ENCODE data around the gene ITGB1BP1.

Gene ITGB1BP1

DNA sequence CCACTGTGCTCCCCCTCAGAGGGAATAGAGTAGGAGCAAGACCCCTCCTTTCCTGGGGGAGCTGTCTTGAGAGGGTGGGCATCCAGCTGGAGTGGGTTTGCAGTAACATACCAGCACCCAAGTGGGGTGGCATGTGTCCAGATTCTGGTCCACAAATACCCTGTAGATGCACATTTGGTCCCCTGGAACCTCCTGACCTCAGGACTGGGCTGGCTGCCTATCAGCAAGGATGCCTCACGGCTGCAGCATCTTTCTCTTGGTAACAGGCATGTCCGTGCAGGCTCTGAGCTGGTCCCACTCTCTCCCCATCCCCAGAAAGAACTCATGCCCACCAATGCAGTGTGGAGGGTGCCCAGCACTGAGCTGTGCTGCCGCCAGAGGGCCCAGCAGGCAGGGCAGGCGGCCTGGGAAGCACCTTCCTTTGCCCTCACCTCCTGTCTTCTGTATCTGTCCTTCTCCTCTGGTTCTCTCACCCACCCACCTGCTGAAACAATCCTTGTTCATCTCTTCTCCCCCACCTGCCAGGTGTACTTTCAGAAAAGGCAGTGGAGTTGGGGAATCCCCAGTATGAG, 47.4 kb downstream of the ITGB1BP1 start:
- TF ChIP-seq, protein P1, sequence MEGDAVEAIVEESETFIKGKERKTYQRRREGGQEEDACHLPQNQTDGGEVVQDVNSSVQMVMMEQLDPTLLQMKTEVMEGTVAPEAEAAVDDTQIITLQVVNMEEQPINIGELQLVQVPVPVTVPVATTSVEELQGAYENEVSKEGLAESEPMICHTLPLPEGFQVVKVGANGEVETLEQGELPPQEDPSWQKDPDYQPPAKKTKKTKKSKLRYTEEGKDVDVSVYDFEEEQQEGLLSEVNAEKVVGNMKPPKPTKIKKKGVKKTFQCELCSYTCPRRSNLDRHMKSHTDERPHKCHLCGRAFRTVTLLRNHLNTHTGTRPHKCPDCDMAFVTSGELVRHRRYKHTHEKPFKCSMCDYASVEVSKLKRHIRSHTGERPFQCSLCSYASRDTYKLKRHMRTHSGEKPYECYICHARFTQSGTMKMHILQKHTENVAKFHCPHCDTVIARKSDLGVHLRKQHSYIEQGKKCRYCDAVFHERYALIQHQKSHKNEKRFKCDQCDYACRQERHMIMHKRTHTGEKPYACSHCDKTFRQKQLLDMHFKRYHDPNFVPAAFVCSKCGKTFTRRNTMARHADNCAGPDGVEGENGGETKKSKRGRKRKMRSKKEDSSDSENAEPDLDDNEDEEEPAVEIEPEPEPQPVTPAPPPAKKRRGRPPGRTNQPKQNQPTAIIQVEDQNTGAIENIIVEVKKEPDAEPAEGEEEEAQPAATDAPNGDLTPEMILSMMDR (IDR thresholded peaks at IDR 0.05; ENCODE audit: borderline replicate concordance, control extremely low read depth, extremely low read depth, insufficient read depth, missing control alignments): peak; percentile 22
- DNase-seq (ENCODE audit: low spot score): peak; percentile 37
- in situ Hi-C loops (cut with MboI; ENCODE audit: low sequenced_read_pairs, unreplicated experiment): no loop called here

DNA sequence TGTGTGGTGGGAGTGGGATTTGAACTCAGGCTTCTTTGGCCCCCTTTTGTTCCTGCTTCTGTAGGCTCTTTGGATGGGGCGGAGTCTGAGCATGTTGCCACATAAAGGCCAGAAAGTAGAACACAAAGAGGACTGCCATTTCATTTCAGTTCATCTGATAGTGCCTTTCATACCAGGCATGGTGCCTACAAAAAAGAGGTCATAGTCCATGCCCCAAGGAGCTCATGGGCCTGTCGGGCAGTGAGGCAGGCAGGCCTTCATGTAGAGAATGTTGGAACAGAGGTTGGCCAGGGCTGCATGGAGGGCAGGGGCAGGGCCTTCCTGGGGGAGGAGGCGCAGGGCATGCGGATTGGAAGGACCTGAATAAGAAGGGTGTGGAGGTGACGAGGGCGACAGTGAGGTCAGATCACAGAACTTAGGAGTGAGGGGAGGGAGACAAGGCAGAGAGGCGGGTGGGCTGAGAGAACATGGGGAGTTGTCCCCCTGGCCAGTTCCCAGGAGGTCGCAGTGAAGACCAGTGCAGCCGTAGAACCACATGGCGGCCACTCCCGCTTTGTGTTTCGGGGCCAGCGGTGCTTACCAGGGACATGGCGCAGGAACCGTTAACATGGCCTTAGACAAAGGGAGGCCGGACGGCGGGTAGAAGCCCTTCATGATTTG, 49.1 kb downstream of the ITGB1BP1 start:
- no peak for DNase-seq (ENCODE audit: low spot score)
- TF ChIP-seq, protein P1 (IDR thresholded peaks at IDR 0.05; ENCODE audit: borderline replicate concordance, control extremely low read depth, extremely low read depth, insufficient read depth, missing control alignments): no peak
- in situ Hi-C loops (cut with MboI; ENCODE audit: low sequenced_read_pairs, unreplicated experiment): no loop called here

DNA sequence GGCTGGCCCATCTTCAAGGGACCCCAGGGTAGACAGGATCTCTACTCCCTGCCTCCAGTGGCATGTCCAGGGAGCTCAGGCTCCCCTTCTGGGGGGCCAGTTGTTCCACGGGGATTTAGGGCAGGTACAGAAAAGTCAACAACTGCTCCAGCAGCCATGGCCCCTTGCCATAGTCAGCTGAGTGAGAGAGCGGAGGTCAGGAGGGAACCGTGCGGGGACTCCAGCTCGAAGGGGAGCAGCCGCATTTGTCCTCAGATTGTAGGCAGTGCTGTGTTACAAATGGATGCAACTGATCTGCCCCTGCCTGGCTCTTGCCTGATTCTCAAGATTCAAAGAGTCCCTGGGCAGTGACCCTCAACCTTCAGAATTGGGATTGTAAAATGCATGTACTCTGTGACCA, 49.9 kb downstream of the ITGB1BP1 start:
- DNase-seq (ENCODE audit: low spot score): no peak
- TF ChIP-seq, protein P1 (IDR thresholded peaks at IDR 0.05; ENCODE audit: borderline replicate concordance, control extremely low read depth, extremely low read depth, insufficient read depth, missing control alignments): no peak
- in situ Hi-C loops (cut with MboI; ENCODE audit: low sequenced_read_pairs, unreplicated experiment): no loop called here

DNA sequence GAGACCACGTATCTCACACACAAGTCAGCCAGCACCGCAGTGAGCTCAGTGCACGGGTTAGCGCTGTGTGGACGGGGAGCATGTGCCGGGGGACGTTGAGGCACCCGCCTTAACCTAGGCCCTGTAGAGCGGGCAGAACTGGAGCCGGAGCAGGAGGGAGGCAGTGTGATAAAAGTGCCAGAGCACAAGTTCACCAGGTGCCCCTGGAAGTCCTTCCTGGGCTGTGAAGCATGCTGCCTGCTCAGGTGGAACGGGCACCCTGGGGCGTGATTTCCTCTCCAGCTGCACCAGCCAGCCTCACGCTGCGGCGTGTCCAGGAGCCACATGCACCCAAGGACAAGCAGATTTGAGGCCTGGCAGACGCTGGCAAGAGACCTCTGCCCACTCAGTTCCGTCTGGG, 50.3 kb downstream of the ITGB1BP1 start:
- TF ChIP-seq, protein P1 (IDR thresholded peaks at IDR 0.05; ENCODE audit: borderline replicate concordance, control extremely low read depth, extremely low read depth, insufficient read depth, missing control alignments): no peak
- in situ Hi-C loops (cut with MboI; ENCODE audit: low sequenced_read_pairs, unreplicated experiment): no loop called here
- DNase-seq (ENCODE audit: low spot score): no peak

DNA sequence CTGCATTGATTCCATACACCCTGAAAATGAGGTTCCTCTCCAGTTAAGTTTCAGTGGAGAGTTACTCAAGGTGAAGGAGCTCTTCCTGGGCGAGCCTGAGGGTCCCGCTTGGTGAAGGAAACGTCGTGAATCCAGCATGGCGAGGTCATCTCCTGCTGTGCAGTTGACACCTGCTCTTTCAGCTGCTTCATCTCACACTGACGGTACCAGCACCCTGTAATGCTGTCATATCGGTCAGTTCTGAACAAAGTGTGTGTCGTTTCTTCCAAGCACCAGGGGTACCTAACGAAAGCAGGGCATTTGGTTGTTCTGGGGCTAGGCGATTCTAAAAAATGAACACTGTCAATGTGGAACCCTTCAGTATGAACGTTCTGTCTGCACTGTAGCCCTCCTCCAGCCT, 52.6 kb downstream of the ITGB1BP1 start:
- TF ChIP-seq, protein P1 (IDR thresholded peaks at IDR 0.05; ENCODE audit: borderline replicate concordance, control extremely low read depth, extremely low read depth, insufficient read depth, missing control alignments): no peak
- no peak for DNase-seq (ENCODE audit: low spot score)
- in situ Hi-C loops (cut with MboI; ENCODE audit: low sequenced_read_pairs, unreplicated experiment): no loop called here

DNA sequence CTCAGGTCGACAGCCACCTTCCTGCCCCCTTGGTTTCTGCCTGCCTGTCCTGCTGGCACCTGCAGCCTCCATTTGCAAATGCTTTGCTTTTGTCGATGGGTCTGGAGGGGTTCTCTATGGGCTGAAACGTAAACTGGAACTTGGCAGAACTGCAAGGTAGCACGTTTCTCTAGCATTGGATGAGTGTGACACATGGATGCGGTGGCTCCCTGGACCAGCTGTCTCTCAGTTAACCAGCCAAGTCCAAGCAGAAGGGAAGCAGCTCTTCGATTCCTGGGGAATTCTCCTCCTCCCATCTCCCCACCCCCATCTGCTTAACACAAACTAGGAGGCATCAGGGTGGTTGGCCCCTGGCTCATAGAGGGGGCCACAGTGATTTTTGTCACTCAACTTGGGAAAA, 57.3 kb downstream of the ITGB1BP1 start:
- in situ Hi-C loops (cut with MboI; ENCODE audit: low sequenced_read_pairs, unreplicated experiment): no loop called here
- no peak for DNase-seq (ENCODE audit: low spot score)

More for the DNA sequence above, 57.3 kb downstream of the ITGB1BP1 start:
- TF ChIP-seq, protein P1 (IDR thresholded peaks at IDR 0.05; ENCODE audit: borderline replicate concordance, control extremely low read depth, extremely low read depth, insufficient read depth, missing control alignments): no peak

Data from GM13976 (cell line).